B cell (primary cell): Measurements from ENCODE around the gene RAD21L1. TPM values are rescaled to one million over a fixed set of nuclear protein-coding genes. Genes with fewer than 3 reads are reported as not detected.

Source experiments
- ATAC-seq: fragments of 200-7000 bp; cut with Tn5 transposase; one replicate; pipeline ENCODE4 v1.10.0; 2021; ENCODE audit warnings: low read depth, mild to moderate bottlenecking, moderate number of reproducible peaks, moderate library complexity
- CTCF ChIA-PET: fragments of 350-600 bp; sonication (Branson Sonifier 250); formaldehyde crosslinking; loops from one replicate; lab custom pipeline; 2021; ENCODE audit warnings: antibody characterized with exemption, inconsistent platforms; lab: Charles Lee
- POLR2A ChIA-PET: fragments of 350-600 bp; sonication (Branson Sonifier 250); formaldehyde crosslinking; loops from one replicate; lab custom pipeline; 2021; ENCODE audit warnings: antibody characterized with exemption; lab: Charles Lee
- DNase-seq: peaks from one replicate; pipeline ENCODE4 v3.0.0; 2013
- H2AFZ ChIP-seq: 2 replicates; pipeline ENCODE4 v1.6.1; 2012; ENCODE audit warnings: mild to moderate bottlenecking, low read depth, low read length; ENCODE audit not compliant: insufficient read depth, poor library complexity, severe bottlenecking
- H3K27ac ChIP-seq, 2 donors: 1 replicate in 1 of 2; 2 replicates in 1 of 2; pipeline ENCODE4 v1.5.1; 2012 to 2013; ENCODE audit warnings: low read length in 2 of 2, mild to moderate bottlenecking in 2 of 2, moderate library complexity in 1 of 2
- H3K27me3 ChIP-seq, 4 experiments: fragments of 200-600 bp in 1 of 4; sonication (generic) in 1 of 4; replicated peaks in 1 of 4; 1 replicate in 2 of 4; 2 replicates in 2 of 4; pipeline versions ENCODE4 v1.6.1 to v1.7.0; 2013 to 2016; ENCODE audit warnings: low read length in 3 of 4, mild to moderate bottlenecking in 2 of 4, mixed read lengths in 1 of 4, moderate library complexity in 1 of 4; ENCODE audit not compliant: insufficient read depth in 4 of 4, control insufficient read depth in 3 of 4; ENCODE audit errors: control extremely low read depth in 1 of 4
- H3K36me3 ChIP-seq, 2 experiments: replicated peaks in 1 of 2; 1 replicate in 1 of 2; 2 replicates in 1 of 2; pipeline versions ENCODE4 v1.6.1 to v1.7.1; 2013; ENCODE audit warnings: low read length in 1 of 2; ENCODE audit not compliant: insufficient read depth in 2 of 2, control insufficient read depth in 1 of 2; ENCODE audit errors: control extremely low read depth in 1 of 2, extremely low read depth in 1 of 2
- H3K4me1 ChIP-seq, 2 donors: fragments of 200-600 bp in 1 of 2; sonication (generic) in 1 of 2; 1 replicate in 1 of 2; 2 replicates in 1 of 2; pipeline versions ENCODE4 v1.5.1 to v1.6.1; 2013 to 2017; ENCODE audit warnings: low read length in 2 of 2; ENCODE audit not compliant: control insufficient read depth in 2 of 2, insufficient read depth in 2 of 2
- H3K4me2 ChIP-seq: replicated peaks from 2 replicates; pipeline ENCODE3; 2012; ENCODE audit warnings: mild to moderate bottlenecking, low read depth, low read length; ENCODE audit not compliant: poor library complexity, severe bottlenecking
- H3K4me3 ChIP-seq, 5 experiments: fragments of 200-600 bp in 1 of 5; sonication (generic) in 1 of 5; 1 replicate in 3 of 5; 2 replicates in 2 of 5; pipeline versions ENCODE4 v1.5.1 to v1.7.0; 2011 to 2016; ENCODE audit warnings: low read length in 4 of 5, mild to moderate bottlenecking in 4 of 5, low read depth in 2 of 5, control low read depth in 1 of 5, moderate library complexity in 1 of 5; ENCODE audit not compliant: insufficient read depth in 1 of 5; ENCODE audit errors: control extremely low read depth in 1 of 5, extremely low read depth in 1 of 5
- H3K79me2 ChIP-seq: fragments of 200-600 bp; sonication (generic); one replicate; pipeline ENCODE4 v1.6.0; 2016; ENCODE audit warnings: low read length; ENCODE audit not compliant: control insufficient read depth, insufficient read depth
- H3K9ac ChIP-seq: fragments of 200-600 bp; sonication (generic); 2 replicates; pipeline ENCODE4 v1.6.1; 2017; ENCODE audit warnings: mild to moderate bottlenecking, low read length, moderate library complexity
- H3K9me3 ChIP-seq, 3 donors: one replicate each; pipeline versions ENCODE4 v1.6.1 to v1.7.1; 2013; ENCODE audit warnings: low read length in 2 of 3; ENCODE audit not compliant: control insufficient read depth in 2 of 3, insufficient read depth in 1 of 3; ENCODE audit errors: control extremely low read depth in 1 of 3
- H4K20me1 ChIP-seq: 2 replicates; pipeline ENCODE4 v1.6.0; 2012; ENCODE audit warnings: mild to moderate bottlenecking, low read length; ENCODE audit not compliant: insufficient read depth, control insufficient read depth, poor library complexity, severe bottlenecking
- H3K27ac Mint-ChIP-seq: one replicate; pipeline ENCODE4 v1.8.0; 2021; ENCODE audit warnings: mixed read lengths
- H3K27me3 Mint-ChIP-seq: one replicate; pipeline ENCODE4 v1.8.0; 2021; ENCODE audit warnings: mixed read lengths
- H3K4me1 Mint-ChIP-seq: one replicate; pipeline ENCODE4 v1.8.0; 2021; ENCODE audit warnings: mixed read lengths
- H3K4me3 Mint-ChIP-seq: one replicate; pipeline ENCODE4 v1.8.0; 2021; ENCODE audit warnings: mixed read lengths
- H3K9me3 Mint-ChIP-seq: one replicate; pipeline ENCODE4 v1.8.0; 2022; ENCODE audit warnings: mixed read lengths; ENCODE audit not compliant: insufficient read depth
- EZH2 ChIP-seq: IDR thresholded peaks from 2 replicates; pipeline ENCODE4 v1.6.1; 2012; ENCODE audit warnings: borderline replicate concordance, low read depth, mild to moderate bottlenecking, moderate library complexity, low read length; ENCODE audit not compliant: insufficient read depth, poor library complexity, severe bottlenecking
- WGBS: methylation state at CpG from one replicate; pipeline ENCODE4 v1.1.5; 2013; ENCODE audit warnings: missing lambda C conversion rate; ENCODE audit not compliant: insufficient coverage; 5-methylcytosine and 5-hydroxymethylcytosine counted together
- intact Hi-C: fragments of 100-400 bp; cut with micrococcal nuclease; formaldehyde crosslinking; loops from one replicate; pipeline ENCODE4 v1.10.0; 2022
- polyA plus RNA-seq: library from polyadenylated mRNA; depleted of rRNA; stranded (reverse); fragments of >200 nt; gene quantifications from 2 replicates; pipeline ENCODE4 v1.2.3, GENCODE V29; 2012
- total RNA-seq, 2 donors: library from RNA; stranded (reverse); fragments of 120-200 nt in 1 of 2; gene quantifications; 1 replicate in 1 of 2; 2 replicates in 1 of 2; pipeline versions ENCODE4 v1.2.3 to v1.2.4, GENCODE V29; 2013 to 2022
- TF ChIP-seq, protein P1 (sequence below): fragments of 200-600 bp; IDR thresholded peaks from one replicate; pipeline ENCODE4 v1.8.0; 2022; ENCODE audit warnings: antibody characterized with exemption, mild to moderate bottlenecking

The RAD21L1 gene
- total and polyA plus RNA-seq, 2 donors (not counting 1 experiment from before 2014, with no cell fraction given), result not detected

- intact Hi-C loops, result no loop called here
- Histone ChIP-seq H3K9ac (no peak overlapping the region), H3K4me1 (no peaks in the 10 kb centered on the region), H3K4me3 (no peak overlapping the region), H2AFZ (no peak overlapping the region), H3K27me3 (peaks cover 0 to 4% (median under 1%) of the 10 kb centered on the region in 4 experiments), H3K4me2 (no peak overlapping the region), H4K20me1 (no peaks in the 10 kb centered on the region), H3K27ac (no peak overlapping the region), H3K79me2 (no peaks in the 10 kb centered on the region), H3K9me3 (no peaks in the 10 kb centered on the region), H3K36me3 (peaks cover 0 to 9% of the 10 kb centered on the region in 2 experiments)
- Mint-ChIP-seq H3K4me1 (no peaks in the 10 kb centered on the region), H3K27me3 (peaks cover 4% of the 10 kb centered on the region), H3K27ac (no peak overlapping the region), H3K4me3 (no peak overlapping the region), H3K9me3 (no peaks in the 10 kb centered on the region)
- DNase-seq (no peak), ATAC-seq (no peak)
- 100% methylated on average over 1 of the region's 3 CpGs for WGBS
- POLR2A ChIA-PET, result no interaction called here
- TF ChIP-seq, protein P1, sequence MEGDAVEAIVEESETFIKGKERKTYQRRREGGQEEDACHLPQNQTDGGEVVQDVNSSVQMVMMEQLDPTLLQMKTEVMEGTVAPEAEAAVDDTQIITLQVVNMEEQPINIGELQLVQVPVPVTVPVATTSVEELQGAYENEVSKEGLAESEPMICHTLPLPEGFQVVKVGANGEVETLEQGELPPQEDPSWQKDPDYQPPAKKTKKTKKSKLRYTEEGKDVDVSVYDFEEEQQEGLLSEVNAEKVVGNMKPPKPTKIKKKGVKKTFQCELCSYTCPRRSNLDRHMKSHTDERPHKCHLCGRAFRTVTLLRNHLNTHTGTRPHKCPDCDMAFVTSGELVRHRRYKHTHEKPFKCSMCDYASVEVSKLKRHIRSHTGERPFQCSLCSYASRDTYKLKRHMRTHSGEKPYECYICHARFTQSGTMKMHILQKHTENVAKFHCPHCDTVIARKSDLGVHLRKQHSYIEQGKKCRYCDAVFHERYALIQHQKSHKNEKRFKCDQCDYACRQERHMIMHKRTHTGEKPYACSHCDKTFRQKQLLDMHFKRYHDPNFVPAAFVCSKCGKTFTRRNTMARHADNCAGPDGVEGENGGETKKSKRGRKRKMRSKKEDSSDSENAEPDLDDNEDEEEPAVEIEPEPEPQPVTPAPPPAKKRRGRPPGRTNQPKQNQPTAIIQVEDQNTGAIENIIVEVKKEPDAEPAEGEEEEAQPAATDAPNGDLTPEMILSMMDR, result no peak
- TF ChIP-seq EZH2, result no peak
- CTCF ChIA-PET, result no interaction called here
Observed at GRCh38 chr20:1178103-1178502, 47.7 kb upstream of the RAD21L1 start.

GRCh38 chr20:1178623-1179022 is 47.2 kb upstream of the RAD21L1 start:
- Mint-ChIP-seq H3K27me3 (peaks cover 9% of the 10 kb centered on the region), H3K4me3 (no peak overlapping the region), H3K27ac (no peak overlapping the region), H3K4me1 (no peaks in the 10 kb centered on the region), H3K9me3 (no peaks in the 10 kb centered on the region)
- Histone ChIP-seq H3K4me1 (no peaks in the 10 kb centered on the region), H3K27me3 (peaks cover 0 to 10% (median 3%) of the 10 kb centered on the region in 4 experiments), H3K27ac (no peak overlapping the region), H4K20me1 (no peaks in the 10 kb centered on the region), H2AFZ (no peak overlapping the region), H3K9ac (no peak overlapping the region), H3K79me2 (no peaks in the 10 kb centered on the region), H3K4me2 (no peak overlapping the region), H3K4me3 (no peak overlapping the region), H3K9me3 (no peaks in the 10 kb centered on the region), H3K36me3 (peaks cover 0 to 9% of the 10 kb centered on the region in 2 experiments)
- TF ChIP-seq EZH2, result no peak
- TF ChIP-seq, protein P1, result no peak
- ATAC-seq (no peak), DNase-seq (no peak)
- no CpG with 5 or more reads among the region's 3 CpGs for WGBS
- intact Hi-C loops, result no loop called here
- ChIA-PET CTCF (no interaction called here), POLR2A (no interaction called here)
